GM12873 (cell line): ENCODE measurements around the gene C4orf54.

Experiments used
- CTCF ChIP-seq: IDR thresholded peaks from 2 replicates; pipeline ENCODE4 v1.5.1; 2012; ENCODE audit warnings: low read depth, mild to moderate bottlenecking, moderate library complexity, low read length, control low read depth; ENCODE audit not compliant: insufficient read depth; ENCODE audit errors: missing control alignments

Gene C4orf54

DNA sequence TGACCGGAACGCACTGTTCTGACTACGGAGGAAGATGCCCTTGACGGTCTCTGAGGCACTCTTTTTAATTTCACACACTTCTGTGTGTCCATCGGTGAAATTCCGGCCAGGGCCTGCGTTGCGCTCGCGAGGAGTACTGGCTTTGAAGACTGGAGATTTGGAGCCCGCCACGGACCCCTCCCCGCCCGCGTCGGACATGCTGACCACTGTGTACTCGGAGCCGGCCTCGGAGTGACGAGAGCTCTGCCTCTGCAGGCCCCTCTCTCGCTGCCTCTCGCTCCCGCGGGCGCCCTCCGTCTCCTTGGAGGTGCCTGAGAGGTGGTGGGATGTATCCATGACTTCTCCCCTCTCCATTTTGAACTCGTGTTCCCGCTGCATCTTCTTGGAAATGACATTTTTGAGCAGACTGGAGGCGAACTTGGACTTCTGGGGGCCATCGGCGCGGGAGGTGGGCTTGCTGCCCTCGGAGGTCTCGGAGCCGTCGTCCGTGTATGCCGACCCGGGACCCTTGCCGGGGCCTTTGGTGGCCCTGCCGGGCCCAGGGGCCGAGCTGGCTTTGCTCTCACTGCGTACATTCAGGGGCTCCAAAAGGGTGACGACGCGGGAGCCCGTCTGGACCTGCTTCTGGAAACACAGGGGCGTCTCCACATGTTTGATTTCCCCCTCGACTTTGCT, 5.7 kb downstream of the C4orf54 start:
- no peak for TF ChIP-seq CTCF

DNA sequence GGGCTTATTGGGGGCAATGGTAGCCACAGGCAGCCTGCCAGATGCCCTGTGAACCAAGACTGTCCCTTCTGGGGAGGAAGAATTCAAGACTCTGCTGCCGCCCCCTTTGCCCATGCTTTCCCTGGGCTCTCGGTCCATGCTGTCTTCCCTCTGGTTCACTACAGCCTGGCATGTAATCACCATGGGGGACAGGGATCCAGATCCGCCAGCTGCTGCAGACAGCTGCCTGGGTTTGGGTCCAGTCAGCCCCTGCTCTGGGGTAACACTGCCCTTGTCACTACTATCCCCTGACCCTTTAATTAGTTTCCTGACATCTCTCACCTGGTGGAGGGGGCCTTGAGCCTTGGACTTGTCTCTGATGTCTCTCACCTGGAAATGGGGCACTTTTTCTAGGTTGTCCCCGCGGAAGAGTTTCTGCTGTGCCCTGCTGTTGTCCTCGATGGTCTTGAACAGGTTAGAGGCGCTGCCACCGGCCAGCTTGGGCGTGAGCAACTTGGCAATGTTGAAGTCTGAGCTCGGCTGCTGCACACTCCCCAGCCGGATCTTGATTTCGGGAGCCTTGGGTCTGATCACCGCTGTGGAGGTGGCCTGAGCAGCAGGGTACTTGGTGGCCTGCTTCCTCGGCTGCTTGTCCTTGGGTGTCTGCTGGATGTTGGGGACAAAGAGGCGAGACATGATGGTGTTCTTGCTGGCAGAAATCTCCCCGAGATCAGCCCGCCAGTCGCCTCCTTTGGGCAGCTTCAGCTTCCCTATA, 6.4 kb downstream of the C4orf54 start:
- no peak for TF ChIP-seq CTCF

- no peak for TF ChIP-seq CTCF
Measured at GRCh38 chr4:99649778-99650177, 7.8 kb downstream of the C4orf54 start.

DNA sequence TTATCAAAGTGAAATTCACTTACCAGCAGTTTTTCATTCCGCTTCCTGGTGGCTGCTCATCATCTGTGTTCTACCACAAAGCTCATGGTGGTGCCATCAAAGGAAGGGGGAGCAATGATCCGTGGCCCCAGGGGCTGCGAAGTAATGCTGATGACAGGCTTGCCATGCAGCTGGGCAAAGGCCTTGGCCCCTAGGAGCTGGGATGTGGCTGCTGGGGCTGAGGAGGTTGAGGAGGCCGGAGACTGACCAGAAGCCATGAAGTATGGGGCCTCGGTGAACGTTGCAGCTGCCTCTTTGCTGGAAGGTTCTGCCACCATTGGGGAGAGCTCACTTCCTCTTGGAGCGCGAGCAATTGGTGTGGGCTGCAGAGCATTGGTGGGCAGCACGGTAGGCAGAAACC, 8.4 kb downstream of the C4orf54 start:
- no peak for TF ChIP-seq CTCF

- no peak for TF ChIP-seq CTCF
Measured at GRCh38 chr4:99648321-99648720, 9.3 kb downstream of the C4orf54 start.

- TF ChIP-seq CTCF, result no peak
Measured at GRCh38 chr4:99647071-99647470, 10.6 kb downstream of the C4orf54 start.

DNA sequence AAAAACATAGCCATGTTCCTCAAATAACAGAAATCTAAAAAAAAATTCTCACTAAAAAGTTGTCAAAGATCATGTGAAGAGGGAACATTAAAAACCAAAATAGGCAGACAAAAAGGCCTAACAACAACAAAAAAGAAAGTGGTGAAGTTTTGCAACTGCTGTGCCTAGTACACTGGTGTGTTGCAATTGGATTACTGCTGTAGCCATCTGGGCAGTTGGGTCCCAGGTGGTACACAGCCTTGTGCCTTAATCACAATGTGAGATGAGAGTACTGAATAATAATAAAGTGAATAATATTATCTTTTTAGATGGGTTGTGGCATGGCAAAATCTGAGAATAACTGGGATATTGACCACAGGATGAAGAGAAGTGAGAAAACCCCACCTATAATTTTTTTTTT, 12.0 kb downstream of the C4orf54 start:
- TF ChIP-seq CTCF, result no peak
